ENCODE measurements around the gene GIGYF2.

DNA sequence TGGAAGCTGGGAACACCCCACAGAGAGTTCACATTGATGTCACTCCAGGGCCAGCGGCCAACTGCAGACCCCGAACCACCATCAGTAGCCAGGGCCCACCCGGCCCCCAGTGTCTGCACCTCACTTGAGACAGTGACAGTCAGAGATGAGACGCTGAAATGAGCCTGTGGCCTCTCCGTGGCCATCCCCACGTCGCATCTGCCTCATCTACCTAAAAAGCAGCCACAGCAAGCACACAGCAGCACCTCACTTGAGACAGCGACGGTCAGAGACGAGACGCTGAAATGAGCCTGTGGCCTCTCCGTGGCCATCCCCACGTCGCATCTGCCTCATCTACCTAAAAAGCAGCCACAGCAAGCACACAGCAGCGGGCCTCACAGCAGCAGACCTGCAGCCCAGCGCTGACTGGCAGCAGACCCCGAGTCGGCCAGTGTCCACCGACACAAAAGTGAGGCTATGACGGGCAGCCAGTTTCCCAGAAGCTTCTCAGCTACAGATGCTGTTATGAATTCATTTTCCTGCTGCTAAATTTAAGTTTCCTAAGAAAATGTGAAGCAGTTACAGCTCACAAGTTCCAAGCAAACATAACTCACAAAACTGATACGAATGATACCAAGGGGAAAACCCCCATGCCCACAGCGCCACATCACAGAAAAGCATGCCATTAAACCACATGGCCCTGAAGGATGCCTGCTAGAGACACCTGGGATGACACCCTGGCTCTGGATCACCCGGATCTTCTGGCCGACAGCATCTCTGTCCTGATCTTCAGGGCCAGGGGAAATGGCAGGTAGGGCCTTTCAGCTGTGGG, 200.7 kb downstream of the GIGYF2 start:
- TF ChIP-seq RFX5 (IDR thresholded peaks at IDR 0.05; ENCODE audit: low read depth, low read length) = no peak
- TF ChIP-seq, protein P1, sequence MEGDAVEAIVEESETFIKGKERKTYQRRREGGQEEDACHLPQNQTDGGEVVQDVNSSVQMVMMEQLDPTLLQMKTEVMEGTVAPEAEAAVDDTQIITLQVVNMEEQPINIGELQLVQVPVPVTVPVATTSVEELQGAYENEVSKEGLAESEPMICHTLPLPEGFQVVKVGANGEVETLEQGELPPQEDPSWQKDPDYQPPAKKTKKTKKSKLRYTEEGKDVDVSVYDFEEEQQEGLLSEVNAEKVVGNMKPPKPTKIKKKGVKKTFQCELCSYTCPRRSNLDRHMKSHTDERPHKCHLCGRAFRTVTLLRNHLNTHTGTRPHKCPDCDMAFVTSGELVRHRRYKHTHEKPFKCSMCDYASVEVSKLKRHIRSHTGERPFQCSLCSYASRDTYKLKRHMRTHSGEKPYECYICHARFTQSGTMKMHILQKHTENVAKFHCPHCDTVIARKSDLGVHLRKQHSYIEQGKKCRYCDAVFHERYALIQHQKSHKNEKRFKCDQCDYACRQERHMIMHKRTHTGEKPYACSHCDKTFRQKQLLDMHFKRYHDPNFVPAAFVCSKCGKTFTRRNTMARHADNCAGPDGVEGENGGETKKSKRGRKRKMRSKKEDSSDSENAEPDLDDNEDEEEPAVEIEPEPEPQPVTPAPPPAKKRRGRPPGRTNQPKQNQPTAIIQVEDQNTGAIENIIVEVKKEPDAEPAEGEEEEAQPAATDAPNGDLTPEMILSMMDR (conservative IDR thresholded peaks at IDR 0.05; ENCODE audit: low read depth, low read length) = no peak
- no peak for TF ChIP-seq POLR2A (IDR thresholded peaks at IDR 0.05; ENCODE audit: low read depth, low read length)
- TF ChIP-seq FOS (IDR thresholded peaks at IDR 0.05; ENCODE audit: low read depth, low read length) = no peak
- TF ChIP-seq NFE2L2 (IDR thresholded peaks at IDR 0.05; ENCODE audit: low read depth, low read length) = no peak
- no peak for TF ChIP-seq MXI1 (IDR thresholded peaks at IDR 0.05; ENCODE audit: borderline replicate concordance, low read depth, low read length)
- no peak for TF ChIP-seq MAZ (IDR thresholded peaks at IDR 0.05; ENCODE audit: borderline replicate concordance, low read depth, low read length)
- no peak for TF ChIP-seq MAFK (IDR thresholded peaks at IDR 0.05; ENCODE audit: low read depth, low read length)
- TF ChIP-seq SMC3 (IDR thresholded peaks at IDR 0.05; ENCODE audit: low read depth, low read length) = no peak
- TF ChIP-seq RAD21 (IDR thresholded peaks at IDR 0.05; ENCODE audit: low read length) = no peak
- no peak for TF ChIP-seq CHD1 (IDR thresholded peaks at IDR 0.05; ENCODE audit: low read depth, low read length)
- TF ChIP-seq, protein P2, sequence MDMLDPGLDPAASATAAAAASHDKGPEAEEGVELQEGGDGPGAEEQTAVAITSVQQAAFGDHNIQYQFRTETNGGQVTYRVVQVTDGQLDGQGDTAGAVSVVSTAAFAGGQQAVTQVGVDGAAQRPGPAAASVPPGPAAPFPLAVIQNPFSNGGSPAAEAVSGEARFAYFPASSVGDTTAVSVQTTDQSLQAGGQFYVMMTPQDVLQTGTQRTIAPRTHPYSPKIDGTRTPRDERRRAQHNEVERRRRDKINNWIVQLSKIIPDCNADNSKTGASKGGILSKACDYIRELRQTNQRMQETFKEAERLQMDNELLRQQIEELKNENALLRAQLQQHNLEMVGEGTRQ (IDR thresholded peaks at IDR 0.05; ENCODE audit: low read depth, low read length) = no peak
- no peak for TF ChIP-seq CEBPB (IDR thresholded peaks at IDR 0.05; ENCODE audit: low read depth, low read length)
- TF ChIP-seq RCOR1 (IDR thresholded peaks at IDR 0.05; ENCODE audit: insufficient replicate concordance, low read length) = no peak

Measured in IMR-90 (cell line).